Measurements from ENCODE around the gene EFCAB6. TPM values are rescaled to one million over a fixed set of nuclear protein-coding genes. Genes with fewer than 3 reads are reported as not detected.

The EFCAB6 gene
- total and polyA plus RNA-seq, 4 experiments from 2014 or later = 0.15 to 0.91 (median 0.84) TPM; not detected in 1

- ChIA-PET POLR2A (ENCODE audit: partially characterized antibody) (no interaction called here), CTCF (ENCODE audit: partially characterized antibody) (no interaction called here)
- intact Hi-C loops (cut with micrococcal nuclease) = no loop called here
- H3K9me3 Mint-ChIP-seq = no peaks in the 10 kb centered on the region
- Histone ChIP-seq H3K4me1 (ENCODE audit: insufficient read depth, low read length) (no peaks in the 10 kb centered on the region), H3K27me3 (ENCODE audit: insufficient read depth, low read length) (no peaks in the 10 kb centered on the region), H3K9me3 (ENCODE audit: control insufficient read depth in 1 of 2, low read length in 2 of 2) (no peaks in the 10 kb centered on the region), H3K4me3 (ENCODE audit: low read length in 2 of 2) (no peak overlapping the region), H3K27ac (ENCODE audit: low read depth, low read length) (no peak overlapping the region), H3K36me3 (ENCODE audit: insufficient read depth, low read length) (no peaks in the 10 kb centered on the region)
- no peaks in the 10 kb centered on the region for H3K36me3 Mint-ChIP-seq
- DNase-seq = no peak
- H3K4me1 Mint-ChIP-seq = no peaks in the 10 kb centered on the region
- peak overlapping the region in 1 of 7 donors; percentile 45 for H3K27ac Mint-ChIP-seq
- no peak overlapping the region for H3K4me3 Mint-ChIP-seq
- peaks cover 15 to 16% of the 10 kb centered on the region in 2 donors for H3K27me3 Mint-ChIP-seq
Measured at GRCh38 chr22:43847376-43848289, 35.5 kb upstream of the EFCAB6 start.

DNA sequence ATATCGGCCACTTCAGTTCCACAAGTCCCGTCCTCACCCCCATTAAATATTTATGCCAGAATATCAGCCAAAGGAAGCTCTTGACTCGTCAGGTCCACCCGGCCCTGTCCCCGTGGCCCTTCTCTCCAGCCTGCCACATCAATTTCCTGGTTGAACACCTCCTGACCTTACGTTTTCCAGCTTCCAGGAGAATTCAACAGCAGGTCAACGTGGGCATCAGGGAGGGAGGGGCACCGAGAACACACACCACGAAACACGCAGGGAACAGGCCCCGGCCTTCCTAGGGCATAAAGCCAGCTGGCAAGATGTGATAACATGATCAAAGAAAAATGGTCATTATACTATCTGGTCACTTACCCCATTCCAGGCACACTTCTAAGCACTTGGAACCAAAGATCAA, 34.9 kb upstream of the EFCAB6 start:
- CTCF ChIA-PET (ENCODE audit: partially characterized antibody) = no interaction called here
- no peak overlapping the region for H3K4me3 Mint-ChIP-seq
- H3K27me3 Mint-ChIP-seq = peaks cover 15 to 16% of the 10 kb centered on the region in 2 donors

GRCh38 chr22:43845981-43846380, 33.9 kb upstream of the EFCAB6 start:
- Histone ChIP-seq H3K27ac (ENCODE audit: low read depth, low read length) (no peak overlapping the region), H3K4me1 (ENCODE audit: insufficient read depth, low read length) (no peaks in the 10 kb centered on the region), H3K27me3 (ENCODE audit: insufficient read depth, low read length) (no peaks in the 10 kb centered on the region), H3K4me3 (ENCODE audit: low read length in 2 of 2) (no peak overlapping the region), H3K9me3 (ENCODE audit: control insufficient read depth in 1 of 2, low read length in 2 of 2) (no peaks in the 10 kb centered on the region), H3K36me3 (ENCODE audit: insufficient read depth, low read length) (no peaks in the 10 kb centered on the region)
- CTCF ChIA-PET (ENCODE audit: partially characterized antibody) = no interaction called here
- Mint-ChIP-seq H3K27me3 (peaks cover 12% of the 10 kb centered on the region in 2 donors), H3K27ac (no peak overlapping the region), H3K4me1 (no peaks in the 10 kb centered on the region), H3K36me3 (no peaks in the 10 kb centered on the region), H3K9me3 (no peaks in the 10 kb centered on the region), H3K4me3 (no peak overlapping the region)
- intact Hi-C loops (cut with micrococcal nuclease) = no loop called here
- DNase-seq = no peak
- POLR2A ChIA-PET (ENCODE audit: partially characterized antibody) = no interaction called here

More for the DNA sequence above, 34.9 kb upstream of the EFCAB6 start:
- Mint-ChIP-seq H3K9me3 (no peaks in the 10 kb centered on the region), H3K36me3 (no peaks in the 10 kb centered on the region), H3K27ac (peak overlapping the region in 1 of 7 donors; percentile 45), H3K4me1 (no peaks in the 10 kb centered on the region)
- Histone ChIP-seq H3K27ac (ENCODE audit: low read depth, low read length) (no peak overlapping the region), H3K4me1 (ENCODE audit: insufficient read depth, low read length) (no peaks in the 10 kb centered on the region), H3K27me3 (ENCODE audit: insufficient read depth, low read length) (no peaks in the 10 kb centered on the region), H3K9me3 (ENCODE audit: control insufficient read depth in 1 of 2, low read length in 2 of 2) (no peaks in the 10 kb centered on the region), H3K36me3 (ENCODE audit: insufficient read depth, low read length) (no peaks in the 10 kb centered on the region), H3K4me3 (ENCODE audit: low read length in 2 of 2) (no peak overlapping the region)
- POLR2A ChIA-PET (ENCODE audit: partially characterized antibody) = no interaction called here
- DNase-seq = no peak
- intact Hi-C loops (cut with micrococcal nuclease) = no loop called here

- Mint-ChIP-seq H3K36me3 (no peaks in the 10 kb centered on the region), H3K27me3 (peaks cover 2 to 10% of the 10 kb centered on the region in 2 donors), H3K4me1 (no peaks in the 10 kb centered on the region), H3K4me3 (no peak overlapping the region), H3K27ac (no peak overlapping the region), H3K9me3 (no peaks in the 10 kb centered on the region)
- Histone ChIP-seq H3K9me3 (ENCODE audit: control insufficient read depth in 1 of 2, low read length in 2 of 2) (no peaks in the 10 kb centered on the region), H3K4me3 (ENCODE audit: low read length in 2 of 2) (no peak overlapping the region), H3K36me3 (ENCODE audit: insufficient read depth, low read length) (no peaks in the 10 kb centered on the region), H3K27ac (ENCODE audit: low read depth, low read length) (no peak overlapping the region), H3K4me1 (ENCODE audit: insufficient read depth, low read length) (no peaks in the 10 kb centered on the region), H3K27me3 (ENCODE audit: insufficient read depth, low read length) (no peaks in the 10 kb centered on the region)
- POLR2A ChIA-PET (ENCODE audit: partially characterized antibody) = no interaction called here
- no peak for DNase-seq
- intact Hi-C loops (cut with micrococcal nuclease) = no loop called here
- CTCF ChIA-PET (ENCODE audit: partially characterized antibody) = no interaction called here
Measured at GRCh38 chr22:43844560-43845545, 32.7 kb upstream of the EFCAB6 start.

DNA sequence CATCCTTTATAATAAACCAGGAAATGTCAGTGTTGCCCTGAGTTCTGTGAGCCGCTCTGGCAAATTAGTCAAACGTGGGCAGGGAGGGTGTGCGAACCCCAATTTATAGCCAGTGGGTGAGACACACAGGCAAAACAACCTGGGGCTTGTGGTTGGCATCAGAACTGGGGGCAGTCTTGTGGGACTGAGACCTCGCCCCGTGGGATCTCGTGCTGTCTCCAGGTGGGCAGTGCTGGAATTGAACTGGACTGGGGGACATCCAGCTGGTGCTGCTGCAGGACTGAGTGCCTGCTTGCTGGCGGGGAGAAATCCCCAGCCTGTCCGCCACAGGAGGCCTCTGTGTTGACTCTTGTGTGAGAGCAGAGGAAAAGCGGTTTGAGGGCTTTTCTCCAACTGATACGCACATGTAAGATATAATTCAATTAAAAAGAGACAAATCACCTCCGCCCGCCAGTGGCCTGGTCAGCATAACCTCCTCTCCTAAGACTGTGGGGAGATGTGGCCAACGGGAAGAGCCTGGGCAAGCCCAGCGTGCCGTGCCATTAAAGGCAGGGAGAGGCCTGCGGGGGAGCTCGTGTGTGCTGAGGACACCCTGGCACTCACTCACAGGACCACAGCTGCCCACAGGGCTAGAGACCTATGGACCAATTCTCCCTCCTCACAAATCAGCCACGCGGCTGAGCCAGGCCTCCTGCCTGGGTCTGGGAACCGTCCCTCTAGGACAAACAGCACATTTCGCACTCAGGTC, 31.9 kb upstream of the EFCAB6 start:
- ChIA-PET POLR2A (ENCODE audit: partially characterized antibody) (no interaction called here), CTCF (ENCODE audit: partially characterized antibody) (no interaction called here)
- no peaks in the 10 kb centered on the region for H3K27me3 ChIP-seq (ENCODE audit: insufficient read depth, low read length)
- Mint-ChIP-seq H3K36me3 (no peaks in the 10 kb centered on the region), H3K9me3 (no peaks in the 10 kb centered on the region), H3K4me3 (no peak overlapping the region), H3K4me1 (no peaks in the 10 kb centered on the region), H3K27me3 (peaks cover 2 to 10% of the 10 kb centered on the region in 2 donors), H3K27ac (no peak overlapping the region)
- H3K9me3 ChIP-seq (ENCODE audit: control insufficient read depth in 1 of 2, low read length in 2 of 2) = no peaks in the 10 kb centered on the region
- no peaks in the 10 kb centered on the region for H3K36me3 ChIP-seq (ENCODE audit: insufficient read depth, low read length)
- H3K4me3 ChIP-seq (ENCODE audit: low read length in 2 of 2) = no peak overlapping the region
- DNase-seq = no peak
- H3K27ac ChIP-seq (ENCODE audit: low read depth, low read length) = no peak overlapping the region
- no peaks in the 10 kb centered on the region for H3K4me1 ChIP-seq (ENCODE audit: insufficient read depth, low read length)
- intact Hi-C loops (cut with micrococcal nuclease) = no loop called here

- Mint-ChIP-seq H3K27ac (no peak overlapping the region), H3K4me1 (no peaks in the 10 kb centered on the region), H3K4me3 (no peak overlapping the region), H3K9me3 (no peaks in the 10 kb centered on the region), H3K36me3 (no peaks in the 10 kb centered on the region), H3K27me3 (peaks cover 0 to 7% of the 10 kb centered on the region in 2 donors)
- no peak overlapping the region for H3K27ac ChIP-seq (ENCODE audit: low read depth, low read length)
- CTCF ChIA-PET (ENCODE audit: partially characterized antibody) = no interaction called here
- H3K9me3 ChIP-seq (ENCODE audit: control insufficient read depth in 1 of 2, low read length in 2 of 2) = no peaks in the 10 kb centered on the region
- intact Hi-C loops (cut with micrococcal nuclease) = no loop called here
- no peaks in the 10 kb centered on the region for H3K27me3 ChIP-seq (ENCODE audit: insufficient read depth, low read length)
- no peak for DNase-seq
- H3K4me1 ChIP-seq (ENCODE audit: insufficient read depth, low read length) = no peaks in the 10 kb centered on the region
- POLR2A ChIA-PET (ENCODE audit: partially characterized antibody) = no interaction called here
- H3K4me3 ChIP-seq (ENCODE audit: low read length in 2 of 2) = no peak overlapping the region
- H3K36me3 ChIP-seq (ENCODE audit: insufficient read depth, low read length) = no peaks in the 10 kb centered on the region
Measured at GRCh38 chr22:43841742-43842141, 29.6 kb upstream of the EFCAB6 start.

DNA sequence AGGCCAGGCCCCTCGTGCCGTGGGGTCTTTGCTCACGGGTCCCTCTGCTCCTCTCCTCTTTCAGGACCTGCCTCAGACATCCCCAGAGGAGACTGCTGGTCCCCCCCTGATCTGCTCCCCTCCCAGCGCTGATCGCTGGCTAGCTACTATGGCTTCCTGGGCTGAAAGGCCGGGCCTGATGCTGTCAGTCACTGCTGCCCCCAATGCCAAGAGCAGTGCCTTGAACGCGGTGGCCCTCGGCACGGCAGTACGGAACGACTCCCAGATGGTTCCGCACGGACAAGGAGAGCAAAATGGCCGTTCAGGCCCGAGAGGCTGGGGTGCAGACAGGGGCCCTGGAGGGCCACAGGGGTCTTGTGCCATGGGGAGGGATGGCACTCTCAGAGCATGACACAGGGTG, 28.7 kb upstream of the EFCAB6 start:
- CTCF ChIA-PET (ENCODE audit: partially characterized antibody) = no interaction called here
- H3K4me1 ChIP-seq (ENCODE audit: insufficient read depth, low read length) = no peaks in the 10 kb centered on the region
- no peak for DNase-seq
- POLR2A ChIA-PET (ENCODE audit: partially characterized antibody) = no interaction called here
- H3K27ac Mint-ChIP-seq = no peak overlapping the region
- H3K36me3 ChIP-seq (ENCODE audit: insufficient read depth, low read length) = no peaks in the 10 kb centered on the region
- no peaks in the 10 kb centered on the region for H3K4me1 Mint-ChIP-seq
- no peaks in the 10 kb centered on the region for H3K9me3 Mint-ChIP-seq
- peaks cover 0 to 2% of the 10 kb centered on the region in 2 donors for H3K27me3 Mint-ChIP-seq
- H3K27ac ChIP-seq (ENCODE audit: low read depth, low read length) = no peak overlapping the region
- intact Hi-C loops (cut with micrococcal nuclease) = no loop called here
- H3K36me3 Mint-ChIP-seq = no peaks in the 10 kb centered on the region
- no peaks in the 10 kb centered on the region for H3K9me3 ChIP-seq (ENCODE audit: control insufficient read depth in 1 of 2, low read length in 2 of 2)
- H3K4me3 Mint-ChIP-seq = no peak overlapping the region
- H3K4me3 ChIP-seq (ENCODE audit: low read length in 2 of 2) = no peak overlapping the region
- no peaks in the 10 kb centered on the region for H3K27me3 ChIP-seq (ENCODE audit: insufficient read depth, low read length)

All from CD4-positive, alpha-beta memory T cell (primary cell).